GM21619 (cell line): ENCODE measurements around the gene PTTG1IP.
A peak's percentile ranks its signal among the peaks of the same experiment; 100 is the strongest.

ENCODE experiments used
- ATAC-seq: cut with Tn5 transposase; IDR thresholded peaks from one replicate; pipeline ENCODE4 v1.9.1; 2021; ENCODE audit not compliant: unreplicated experiment

The PTTG1IP gene

GRCh38 chr21:44828362-44829056 lies 45.0 kb downstream of the PTTG1IP start:
- no peak for ATAC-seq

- ATAC-seq = no peak
These were observed 50.3 kb downstream of the PTTG1IP start for GRCh38 chr21:44823179-44823660.

- ATAC-seq = no peak
These were observed 50.9 kb downstream of the PTTG1IP start for GRCh38 chr21:44822484-44823178.

- ATAC-seq = no peak
These were observed 52.6 kb downstream of the PTTG1IP start for GRCh38 chr21:44820851-44821250.

GRCh38 chr21:44819283-44820243 lies 53.9 kb downstream of the PTTG1IP start:
- ATAC-seq = no peak

GRCh38 chr21:44818640-44819011 lies 54.9 kb downstream of the PTTG1IP start:
- no peak for ATAC-seq

GRCh38 chr21:44817914-44818639 lies 55.4 kb downstream of the PTTG1IP start, which contains the start of gene SUMO3:
SUMO3 (minus strand) TSS chr21:44818062; CDS start chr21:44817968, 94 bp downstream.
- ATAC-seq = peak; percentile 53

GRCh38 chr21:44817506-44817880 lies 56.0 kb downstream of the PTTG1IP start:
- peak; percentile 52 for ATAC-seq

- no peak for ATAC-seq
These were observed 56.6 kb downstream of the PTTG1IP start for GRCh38 chr21:44816761-44817505.

- ATAC-seq = no peak
These were observed 57.5 kb downstream of the PTTG1IP start for GRCh38 chr21:44815852-44816628.

GRCh38 chr21:44815225-44815624 lies 58.3 kb downstream of the PTTG1IP start:
- ATAC-seq = no peak

- no peak for ATAC-seq
These were observed 58.9 kb downstream of the PTTG1IP start for GRCh38 chr21:44814498-44815023.

- ATAC-seq = no peak
These were observed 59.8 kb downstream of the PTTG1IP start for GRCh38 chr21:44813727-44814126.

GRCh38 chr21:44813149-44813548 lies 60.3 kb downstream of the PTTG1IP start:
- no peak for ATAC-seq

- ATAC-seq = no peak
These were observed 60.9 kb downstream of the PTTG1IP start for GRCh38 chr21:44812640-44813039.

GRCh38 chr21:44810779-44811178 lies 62.7 kb downstream of the PTTG1IP start:
- ATAC-seq = no peak

- ATAC-seq = no peak
These were observed 67.6 kb downstream of the PTTG1IP start for GRCh38 chr21:44805859-44806258.

GRCh38 chr21:44805226-44805625 lies 68.3 kb downstream of the PTTG1IP start:
- no peak for ATAC-seq

GRCh38 chr21:44804762-44805161 lies 68.7 kb downstream of the PTTG1IP start:
- no peak for ATAC-seq
